Ramos (cell line): ENCODE results near the gene SPATA6L.
"Not testable (repeated sequence)": the region's sequence is repeated elsewhere in the genome, so short reads cannot be mapped to it uniquely, and the experiment has no call there.

Experiments
- in situ Hi-C: fragments of 300-500 bp; cut with MboI; formaldehyde crosslinking; loops from one replicate; pipeline ENCODE4 v1.14.3; 2022; ENCODE audit warnings: low sequenced_read_pairs; ENCODE audit not compliant: unreplicated experiment

SPATA6L gene

DNA sequence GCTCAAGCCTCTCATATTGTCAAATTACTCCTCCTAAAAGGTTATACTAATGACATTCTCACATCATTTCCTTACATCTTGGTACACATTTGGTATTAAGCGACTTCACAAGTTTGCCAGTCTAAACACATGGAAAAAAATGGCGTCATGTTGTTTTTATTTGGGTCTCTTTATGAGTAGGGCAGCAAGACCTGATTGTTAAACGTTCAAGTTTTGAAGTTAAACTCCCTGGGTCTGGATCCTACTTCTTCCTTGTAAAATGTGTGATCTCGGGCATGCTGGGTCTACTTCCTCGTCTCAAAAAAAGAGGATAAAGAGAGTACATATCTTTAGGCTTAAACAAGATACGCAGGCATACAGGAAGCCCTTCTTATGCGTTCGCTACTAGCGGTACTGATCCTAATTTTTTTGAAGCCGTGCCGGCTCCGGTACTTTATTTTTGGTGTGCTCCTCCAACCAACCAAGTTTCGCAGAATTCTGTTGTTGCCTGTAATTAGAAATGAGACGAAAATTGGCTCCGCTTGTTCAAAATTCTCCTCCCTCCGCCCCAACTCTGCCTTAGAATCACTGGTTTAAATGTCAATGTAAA is 12.5 kb upstream of the SPATA6L start:
- in situ Hi-C loops = no loop called here

DNA sequence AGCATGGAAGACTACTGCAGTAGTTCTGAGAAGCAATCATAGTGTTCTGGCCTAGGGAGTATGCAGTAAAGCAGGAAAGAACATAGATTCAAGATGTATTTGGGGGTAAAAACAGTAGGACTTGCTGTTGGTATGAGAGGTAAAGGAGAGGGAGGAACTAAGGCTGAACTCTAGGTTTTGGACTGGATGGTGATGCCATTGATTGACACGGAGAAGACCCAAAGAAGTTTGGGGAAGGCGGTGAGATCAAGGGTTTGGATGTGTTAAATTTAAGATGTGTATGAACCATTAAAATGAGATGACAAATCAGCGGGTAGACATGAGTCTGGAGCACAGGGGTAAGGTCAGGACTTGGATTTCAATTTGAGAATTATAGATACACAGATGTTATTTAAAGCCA is 11.1 kb upstream of the SPATA6L start:
- in situ Hi-C loops = no loop called here

DNA sequence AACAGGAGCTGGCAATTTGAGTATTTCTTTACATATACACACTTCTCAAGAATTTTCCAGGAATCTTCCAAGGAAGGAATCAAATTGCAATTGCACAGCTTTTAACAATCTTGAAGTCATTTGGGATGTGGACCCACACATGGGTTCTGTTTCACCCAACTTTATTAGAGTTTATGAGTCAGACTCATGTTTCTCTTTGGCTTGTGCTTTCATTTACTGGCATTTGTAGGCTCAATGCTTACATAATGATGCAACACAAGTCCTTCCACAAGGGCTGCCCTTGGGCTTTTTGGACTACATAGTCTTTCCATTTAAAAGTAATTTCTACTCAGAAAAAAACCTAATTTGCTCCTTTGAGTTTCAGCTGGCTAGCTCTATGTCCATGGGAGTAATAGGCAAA is 8.5 kb upstream of the SPATA6L start:
- in situ Hi-C loops = no loop called here

DNA sequence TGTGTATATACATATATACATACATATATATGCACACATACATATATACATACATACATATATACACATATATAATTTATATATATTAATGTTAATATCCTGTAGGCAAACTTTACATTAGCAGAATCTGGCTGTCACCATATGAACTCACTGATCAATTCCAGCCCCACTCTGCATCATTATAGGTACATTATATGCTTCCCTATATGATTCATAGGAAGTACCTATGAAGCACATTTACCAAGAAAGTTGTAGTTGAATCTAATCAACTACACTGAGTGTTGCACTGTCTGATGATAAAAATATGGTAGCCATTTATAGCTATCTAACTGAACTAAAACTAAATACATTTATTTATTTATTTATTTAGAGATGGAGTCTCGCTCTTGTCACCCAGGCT is 5.5 kb upstream of the SPATA6L start:
- in situ Hi-C loops = no loop called here

DNA sequence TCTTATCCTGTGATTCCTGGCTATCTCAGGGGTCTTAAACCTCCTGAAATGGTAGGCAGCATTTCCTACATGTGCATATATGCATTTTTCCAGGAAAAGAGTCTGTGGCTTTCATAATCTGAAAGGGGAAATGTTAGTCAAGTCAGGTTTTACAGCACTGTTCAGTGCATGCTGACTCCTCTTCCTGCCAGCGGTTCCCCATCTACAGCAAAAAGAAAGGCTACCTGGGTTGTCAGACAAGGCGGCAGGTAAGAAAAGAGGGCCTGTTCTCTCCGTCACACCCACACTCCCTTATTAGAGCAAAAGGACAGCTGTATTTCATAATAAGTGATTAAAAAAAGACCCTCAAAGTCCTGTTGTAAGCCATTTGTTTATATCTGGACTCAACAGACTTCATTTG is 4.3 kb upstream of the SPATA6L start:
- in situ Hi-C loops = no loop called here

DNA sequence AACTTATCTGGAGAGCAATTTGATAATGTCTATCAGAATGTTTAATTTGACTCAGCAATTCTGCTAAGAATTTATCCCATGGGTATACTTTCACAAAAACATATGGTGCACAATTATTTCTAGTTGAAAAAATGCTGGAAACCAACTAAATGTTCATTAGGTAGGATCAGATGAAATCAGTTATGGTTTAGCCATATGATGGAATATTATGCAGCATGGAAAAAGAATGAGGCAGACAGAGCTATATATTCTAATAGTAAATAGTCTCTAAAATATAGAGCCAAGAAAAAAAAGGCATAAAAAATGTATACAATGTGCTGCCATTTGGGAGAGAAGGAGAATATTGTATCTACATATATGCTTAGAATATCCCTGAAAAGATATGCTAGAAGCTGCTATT is 3.6 kb upstream of the SPATA6L start:
- in situ Hi-C loops = no loop called here

DNA sequence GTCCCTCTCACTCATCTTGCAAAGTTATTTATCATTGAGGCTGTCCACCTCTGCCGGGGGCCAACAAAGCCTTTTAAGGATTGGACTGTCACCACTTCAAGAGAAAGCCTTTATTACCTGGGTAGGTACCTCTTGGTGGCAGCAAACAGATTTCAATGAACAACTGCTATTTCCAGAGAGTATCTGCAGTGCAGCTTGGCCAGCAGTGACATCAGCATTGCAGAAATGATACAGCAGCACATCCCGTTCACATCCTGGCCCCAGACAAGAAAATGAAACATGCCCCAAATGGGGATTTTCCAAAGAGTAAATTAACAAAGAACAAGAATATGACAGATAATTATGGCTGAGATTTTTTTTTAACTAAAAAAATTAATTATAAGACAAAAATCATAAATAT is 2.3 kb upstream of the SPATA6L start:
- in situ Hi-C loops = no loop called here

DNA sequence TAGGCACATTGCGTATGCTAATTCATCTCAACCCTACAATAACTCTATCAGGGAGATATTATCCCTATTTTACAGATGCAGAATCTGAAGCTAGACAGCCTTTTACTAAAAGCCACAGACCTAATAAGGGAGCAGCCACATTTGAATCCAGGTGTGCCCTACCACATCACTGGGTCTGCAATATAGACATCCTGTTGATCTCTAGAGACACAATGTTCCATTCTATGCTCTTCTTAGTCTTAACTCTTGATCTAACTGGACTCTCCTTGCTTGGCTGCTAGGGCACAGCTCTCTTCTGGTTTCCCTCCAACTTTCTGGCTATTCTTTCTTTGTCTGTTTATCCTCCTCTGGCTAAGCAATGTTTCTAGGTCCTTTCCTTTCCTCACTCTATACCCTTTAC is 1.4 kb upstream of the SPATA6L start:
- in situ Hi-C loops = no loop called here

DNA sequence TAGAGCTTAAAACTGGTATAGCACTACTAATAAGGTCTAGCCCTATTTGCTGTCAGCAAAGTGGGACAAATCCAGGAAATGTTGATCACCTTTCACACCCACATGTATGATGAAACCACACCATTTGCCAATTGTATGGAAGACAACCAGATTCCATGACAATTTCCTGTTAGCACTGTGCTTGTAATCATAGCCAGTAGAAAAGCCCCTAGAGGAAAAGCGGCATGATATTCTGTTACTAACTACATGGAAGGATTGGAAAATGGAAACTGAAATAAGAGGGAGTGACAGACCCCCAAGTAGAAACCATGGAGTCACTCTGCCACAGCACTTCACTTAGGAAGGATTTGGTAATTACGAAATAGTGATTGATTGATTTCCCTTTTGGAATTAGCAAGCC is 923 bp downstream of the SPATA6L start:
- in situ Hi-C loops = no loop called here

DNA sequence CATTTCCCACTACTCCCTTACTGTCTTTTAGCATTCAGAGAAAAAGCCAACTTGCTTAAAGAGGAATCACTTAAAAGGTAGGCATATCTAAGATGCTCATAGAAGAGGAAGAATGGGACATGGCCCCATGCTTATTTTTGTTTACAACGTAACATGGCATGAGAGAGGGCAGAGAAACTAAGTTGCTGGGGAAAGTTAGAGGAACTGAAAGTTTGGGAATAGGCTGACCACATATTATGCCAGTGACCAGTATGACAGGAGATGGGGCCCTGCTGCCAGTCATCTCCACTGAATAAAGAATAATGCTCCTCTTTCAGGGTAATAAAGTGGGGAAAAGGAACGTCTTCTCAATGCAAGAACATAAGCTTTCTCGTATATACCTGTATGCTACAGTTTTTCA is 2.3 kb downstream of the SPATA6L start:
- in situ Hi-C loops = no loop called here

DNA sequence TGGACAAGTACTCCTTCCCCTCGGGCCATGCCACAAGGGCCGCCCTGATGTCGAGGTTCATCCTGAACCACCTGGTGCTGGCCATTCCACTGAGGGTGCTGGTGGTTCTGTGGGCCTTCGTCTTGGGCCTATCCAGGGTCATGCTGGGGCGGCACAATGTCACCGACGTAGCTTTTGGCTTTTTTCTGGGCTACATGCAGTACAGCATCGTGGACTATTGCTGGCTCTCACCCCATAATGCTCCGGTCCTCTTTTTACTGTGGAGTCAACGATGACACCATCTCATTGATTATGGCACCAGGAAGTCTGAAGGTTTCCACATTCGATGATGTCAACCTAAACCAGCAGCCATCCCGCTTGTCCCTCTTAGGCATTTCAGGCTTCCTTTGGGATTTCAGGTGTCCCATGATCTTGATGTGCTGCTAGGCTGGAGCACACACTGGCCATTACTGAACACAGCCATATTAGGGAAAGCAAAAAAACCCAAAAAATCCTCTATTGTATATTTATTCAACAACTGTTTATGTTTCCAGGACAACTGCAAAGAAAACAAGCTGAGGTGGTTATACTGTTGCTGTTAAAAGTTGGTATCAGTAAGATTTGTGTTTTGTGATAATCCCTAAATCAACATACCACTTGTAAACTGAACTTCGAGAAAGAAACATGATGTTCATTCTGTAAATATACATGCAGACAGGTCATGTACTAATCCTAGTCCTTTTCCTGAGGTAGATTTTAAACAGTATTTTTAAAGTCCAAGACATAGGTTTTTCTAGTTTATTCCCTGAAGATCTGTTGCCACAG is 3.1 kb downstream of the SPATA6L start:
- in situ Hi-C loops = no loop called here

DNA sequence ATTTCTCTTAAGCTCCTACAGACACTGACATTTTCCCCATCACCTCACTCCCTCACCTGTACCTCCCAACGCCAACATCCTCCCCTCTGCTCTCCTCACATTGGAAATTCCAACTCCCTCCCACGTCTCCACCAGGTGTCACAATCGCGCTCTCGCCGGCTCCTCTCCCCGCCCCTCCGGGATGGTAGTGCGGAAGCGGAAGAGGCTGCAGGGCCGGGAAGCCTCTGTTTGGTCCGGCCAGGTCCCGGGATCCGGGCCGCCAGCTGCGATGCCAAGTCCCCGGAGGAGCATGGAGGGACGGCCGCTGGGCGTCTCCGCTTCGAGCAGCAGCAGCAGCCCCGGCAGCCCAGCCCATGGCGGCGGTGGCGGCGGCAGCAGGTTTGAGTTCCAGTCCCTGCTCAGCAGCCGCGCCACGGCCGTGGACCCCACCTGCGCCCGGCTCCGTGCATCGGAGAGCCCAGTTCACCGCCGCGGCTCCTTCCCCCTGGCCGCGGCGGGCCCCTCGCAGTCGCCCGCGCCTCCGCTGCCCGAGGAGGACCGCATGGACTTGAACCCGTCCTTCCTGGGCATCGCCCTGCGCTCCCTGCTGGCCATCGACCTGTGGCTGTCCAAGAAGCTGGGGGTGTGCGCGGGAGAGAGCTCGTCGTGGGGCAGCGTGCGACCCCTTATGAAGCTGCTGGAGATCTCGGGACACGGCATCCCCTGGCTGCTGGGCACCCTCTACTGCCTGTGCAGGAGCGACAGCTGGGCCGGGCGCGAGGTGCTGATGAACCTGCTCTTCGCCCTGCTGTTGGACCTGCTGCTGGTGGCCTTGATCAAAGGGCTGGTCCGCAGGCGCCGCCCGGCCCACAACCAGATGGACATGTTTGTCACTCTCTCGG is 3.9 kb downstream of the SPATA6L start, which contains the start of gene PLPP6:
Gene PLPP6, plus strand, starts transcription at position 187 of the 881 bp plus-strand sequence. Its CDS starts 82 bp downstream, at position 269.
- in situ Hi-C loops = no loop called here

DNA sequence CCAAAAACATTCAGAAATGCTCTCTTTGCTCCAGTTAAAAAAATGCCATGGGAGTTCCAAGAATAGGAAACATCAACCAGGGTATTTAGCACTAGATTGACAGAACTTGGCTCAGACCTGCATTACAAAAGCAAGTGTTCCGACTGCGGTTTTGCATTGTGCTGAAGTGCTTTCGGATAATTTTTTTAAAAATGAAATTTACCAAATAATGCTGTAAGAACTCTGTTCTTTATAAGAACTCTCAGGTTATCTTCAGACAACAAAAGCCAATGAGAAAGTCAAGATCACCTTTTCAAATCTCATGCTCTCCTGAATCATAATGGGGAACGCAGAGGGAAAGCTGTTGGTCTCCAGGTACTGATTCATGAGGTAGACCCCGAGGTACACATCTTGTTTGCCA is 4.7 kb downstream of the SPATA6L start:
- in situ Hi-C loops = no loop called here

DNA sequence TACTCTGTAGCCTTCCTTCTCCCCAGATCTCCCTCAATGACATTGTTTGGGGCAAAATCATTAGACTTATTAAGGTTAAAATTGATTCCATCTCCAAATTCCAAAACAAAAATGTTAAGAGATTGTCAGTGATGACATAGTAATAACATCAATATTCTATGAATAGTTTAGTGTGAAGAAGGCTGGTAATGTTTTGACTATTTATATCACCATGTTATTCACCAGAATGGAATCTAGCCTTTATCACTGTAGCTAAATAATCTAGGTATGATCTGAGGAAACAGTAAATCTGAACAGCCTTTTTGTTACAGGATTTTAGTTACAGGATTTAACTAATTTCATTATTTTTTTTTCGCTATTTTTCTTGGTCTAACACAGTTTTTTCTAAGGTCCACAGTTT is 5.1 kb downstream of the SPATA6L start:
- in situ Hi-C loops = no loop called here

DNA sequence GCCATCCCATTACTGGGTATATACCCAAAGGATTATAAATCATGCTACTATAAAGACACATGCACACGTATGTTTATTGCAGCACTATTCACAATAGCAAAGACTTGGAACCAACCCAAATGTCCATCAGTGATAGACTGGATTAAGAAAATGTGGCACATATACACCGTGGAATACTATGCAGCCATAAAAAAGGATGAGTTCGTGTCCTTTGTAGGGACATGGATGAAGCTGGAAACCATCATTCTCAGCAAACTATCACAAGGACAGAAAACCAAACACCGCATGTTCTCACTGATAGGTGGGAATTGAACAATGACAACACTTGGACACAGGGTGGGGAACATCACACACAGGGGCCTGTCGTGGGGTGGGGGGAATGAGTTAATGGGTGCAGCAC is 5.6 kb downstream of the SPATA6L start:
- in situ Hi-C loops = not testable (repeated sequence)

DNA sequence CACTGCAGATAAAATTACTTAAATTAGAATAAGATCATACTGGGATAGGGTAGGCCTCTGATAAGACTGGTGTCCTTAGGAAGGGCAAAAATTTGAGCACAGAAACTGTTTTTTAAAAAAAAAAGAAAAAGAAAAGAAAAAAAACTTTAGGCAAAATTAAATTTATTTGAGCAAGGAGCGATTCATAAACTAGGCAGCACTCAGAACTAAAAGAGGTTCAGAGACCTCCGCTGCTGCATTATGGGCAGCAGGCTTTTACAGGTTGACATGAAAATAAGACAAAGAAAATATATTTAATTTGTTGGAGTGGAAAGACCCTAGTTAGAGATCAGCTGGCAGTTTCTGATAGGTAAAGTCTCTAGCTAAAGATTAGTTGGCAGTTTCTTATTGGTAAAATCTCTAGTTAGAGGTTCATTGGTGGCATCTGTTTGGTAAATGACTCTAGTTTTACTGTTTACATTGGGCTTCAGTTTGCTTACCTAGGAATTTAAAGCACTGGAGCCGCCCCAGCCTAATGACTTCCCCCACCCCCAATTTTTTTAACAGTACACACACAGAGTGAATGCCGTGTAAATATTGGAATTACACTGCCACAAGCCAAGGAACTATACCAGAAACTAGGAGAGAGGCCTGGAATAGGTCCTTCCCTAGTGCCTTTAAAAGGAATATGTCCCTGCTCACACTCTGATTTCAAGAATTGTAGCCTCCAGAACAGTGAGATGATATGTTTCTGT is 8.7 kb downstream of the SPATA6L start:
- in situ Hi-C loops = no loop called here

DNA sequence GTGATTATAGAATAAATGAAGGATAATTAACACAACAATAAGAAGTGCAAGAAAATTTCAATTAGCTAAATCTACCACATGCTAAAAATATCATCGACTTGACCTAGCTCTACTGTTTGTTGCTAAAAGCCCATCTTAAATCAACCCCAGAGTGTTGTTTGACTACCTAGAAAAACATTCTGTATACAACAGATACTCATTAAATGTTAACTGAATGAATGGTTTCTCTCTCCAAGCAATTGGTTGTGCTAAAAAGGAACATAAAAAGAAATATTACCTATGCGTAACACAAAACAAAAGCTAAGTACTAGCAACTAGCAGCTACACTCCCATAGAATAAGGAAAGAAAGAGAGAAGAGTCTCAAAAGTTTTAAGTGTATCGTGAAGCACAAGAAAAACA is 9.7 kb downstream of the SPATA6L start:
- in situ Hi-C loops = no loop called here

DNA sequence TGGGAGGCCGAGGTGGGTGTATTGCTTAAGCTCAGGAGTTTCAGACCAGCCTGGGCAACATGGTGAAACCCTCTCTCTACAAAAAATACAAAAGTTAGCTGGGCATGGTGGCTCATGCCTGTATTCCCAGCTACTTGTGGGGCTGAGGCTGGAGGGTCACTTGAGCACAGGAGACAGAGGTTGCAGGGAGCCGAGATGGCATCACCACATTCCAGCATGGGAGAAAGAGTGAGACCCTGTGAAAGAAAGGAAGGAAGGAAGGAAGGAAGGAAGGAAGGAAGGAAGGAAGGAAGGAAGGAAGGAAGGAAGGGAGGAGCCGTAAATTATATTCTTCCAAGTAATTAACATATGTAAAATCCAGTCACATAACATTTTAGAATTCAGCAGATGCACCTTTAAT is 10.1 kb downstream of the SPATA6L start:
- in situ Hi-C loops = not testable (repeated sequence)

DNA sequence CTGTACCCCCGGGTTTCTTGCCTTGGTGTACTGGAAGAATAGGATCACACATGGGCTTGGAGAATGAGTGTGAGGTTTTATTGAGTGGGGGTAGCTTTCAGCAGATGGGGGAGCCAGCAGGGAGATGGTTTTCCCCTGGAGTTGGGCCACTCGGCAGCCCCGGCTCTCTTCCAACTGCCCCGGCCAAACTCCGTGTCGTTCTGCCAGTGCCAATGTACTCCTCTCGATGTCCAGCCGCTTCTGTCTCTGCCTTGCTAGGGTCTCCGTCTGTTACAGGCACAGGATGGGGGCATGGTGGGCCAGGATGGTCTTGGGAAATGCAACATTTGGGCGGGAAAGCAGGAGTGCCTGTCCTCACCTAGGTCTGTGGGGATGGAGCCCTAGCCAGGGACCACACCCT is 11.7 kb downstream of the SPATA6L start:
- in situ Hi-C loops = no loop called here

DNA sequence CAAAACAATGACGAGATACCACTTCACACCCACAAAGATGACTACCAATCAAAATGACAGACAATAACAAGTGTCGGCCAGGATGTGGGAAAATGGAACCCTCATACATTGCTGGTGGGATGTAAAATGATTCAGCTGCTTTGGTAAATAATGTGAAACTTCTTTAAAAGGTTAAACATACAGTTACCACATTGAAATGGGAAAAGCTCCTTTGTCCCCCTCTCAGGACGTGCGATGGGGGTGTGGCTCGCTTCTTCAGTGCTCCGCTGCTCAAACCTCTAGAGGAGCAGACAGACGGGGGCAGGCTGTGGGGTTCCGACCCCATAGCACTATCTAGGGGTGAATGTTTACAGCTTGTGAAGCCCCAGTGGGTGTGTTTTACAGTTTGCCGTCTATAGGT is 12.2 kb downstream of the SPATA6L start:
- in situ Hi-C loops = no loop called here
